ENCODE results near the gene ILKAP.

GRCh38 chr2:238137885-238138284, 65.6 kb downstream of the ILKAP start:
- TF ChIP-seq CTCF (IDR thresholded peaks at IDR 0.05) (no peak), EZH2 (IDR thresholded peaks at IDR 0.05; ENCODE audit: borderline replicate concordance, insufficient read depth, low read depth, low read length, poor library complexity, severe bottlenecking) (no peak)
